GM12874 (cell line): ENCODE data around the gene SLC5A2.

Experiments used
- CTCF ChIP-seq: IDR thresholded peaks from 2 replicates; pipeline ENCODE4 v1.5.1; 2011; ENCODE audit warnings: low read depth, mild to moderate bottlenecking, control low read depth, low read length, moderate library complexity; ENCODE audit not compliant: insufficient read depth

The SLC5A2 gene

GRCh38 chr16:31471241-31471874 lies 11.6 kb upstream of the SLC5A2 start:
- TF ChIP-seq CTCF: no peak

- no peak for TF ChIP-seq CTCF
Measured at GRCh38 chr16:31471875-31472708, 10.8 kb upstream of the SLC5A2 start, which contains the start of gene TGFB1I1. TSS of gene TGFB1I1 (plus strand) at chr16:31472152. CDS start at chr16:31472189, 37 bp downstream.

- peak; percentile 48 for TF ChIP-seq CTCF
Measured at GRCh38 chr16:31472709-31473203, 10.2 kb upstream of the SLC5A2 start.

GRCh38 chr16:31473264-31473984 lies 9.5 kb upstream of the SLC5A2 start:
- no peak for TF ChIP-seq CTCF

GRCh38 chr16:31474173-31474714 lies 8.7 kb upstream of the SLC5A2 start:
- TF ChIP-seq CTCF: no peak

GRCh38 chr16:31474773-31475738 lies 7.9 kb upstream of the SLC5A2 start:
- no peak for TF ChIP-seq CTCF
